ENCODE results near the gene LYZL6.

The LYZL6 gene

DNA sequence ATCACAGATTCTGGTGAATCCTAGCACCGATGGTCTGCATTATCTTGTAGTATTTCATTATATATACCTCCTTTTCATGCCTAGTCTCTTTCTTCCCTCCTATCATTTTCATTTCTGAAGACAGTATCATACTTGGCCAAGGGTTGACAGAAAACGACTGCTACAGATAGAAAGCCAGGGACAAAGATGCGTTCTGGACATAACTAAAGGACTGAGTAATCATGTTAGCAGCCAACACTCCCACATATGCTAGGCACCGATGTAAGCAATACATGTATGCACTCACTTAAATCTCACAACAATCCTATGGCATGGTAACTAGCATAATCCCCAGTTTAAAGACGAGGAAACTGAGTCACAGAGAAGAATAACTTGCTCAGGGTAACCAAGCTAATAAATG is 35.8 kb downstream of the LYZL6 start:
- ChIA-PET POLR2A (no interaction called here), CTCF (no interaction called here)
- DNase-seq (ENCODE audit: low read depth, low spot score) = no peak
- no peak overlapping the region for H3K4me3 ChIP-seq (ENCODE audit: low read depth, low read length)
- TF ChIP-seq CTCF (IDR thresholded peaks at IDR 0.05; ENCODE audit: insufficient read depth, low read length, missing control alignments) = no peak

- no peak for TF ChIP-seq CTCF (IDR thresholded peaks at IDR 0.05; ENCODE audit: insufficient read depth, low read length, missing control alignments)
- CTCF ChIA-PET = no interaction called here
- POLR2A ChIA-PET = no interaction called here
These were observed 36.4 kb downstream of the LYZL6 start for GRCh38 chr17:35906926-35907637.

DNA sequence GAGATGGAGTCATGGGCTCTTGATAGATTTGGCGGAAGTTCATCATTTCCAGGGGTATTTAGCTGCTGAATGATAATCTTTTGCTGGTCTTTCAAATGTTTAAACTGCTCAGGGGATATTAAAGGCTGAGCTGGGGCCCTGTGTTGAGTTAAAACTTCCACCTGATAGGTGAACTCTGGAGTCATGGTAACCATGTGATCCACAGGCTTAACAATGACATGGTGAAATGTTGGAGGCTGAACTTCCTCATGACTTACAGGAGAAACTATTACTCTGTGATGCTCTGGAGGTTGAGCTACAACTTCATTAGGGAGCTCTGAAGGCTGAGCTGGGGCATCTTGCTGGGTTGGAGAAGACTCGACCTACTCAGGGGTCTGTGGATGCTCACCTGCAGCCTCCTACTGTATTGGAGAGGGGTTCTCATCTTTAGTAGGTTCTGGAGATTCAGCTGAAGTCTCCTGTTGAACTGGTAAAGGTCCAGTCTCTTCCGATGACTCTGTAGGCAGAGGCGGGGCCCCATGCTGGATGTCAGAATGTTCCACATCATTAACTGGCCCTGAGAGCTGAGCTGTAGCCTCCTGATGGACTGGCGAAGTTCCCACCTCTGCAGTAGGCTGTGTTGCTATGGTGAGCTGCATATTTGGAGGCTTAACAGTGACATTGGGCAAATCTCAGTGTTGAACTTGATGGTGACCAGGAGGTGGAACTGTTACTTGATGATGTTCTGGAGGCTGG is 37.2 kb downstream of the LYZL6 start:
- no peak for DNase-seq (ENCODE audit: low read depth, low spot score)
- no peak for TF ChIP-seq CTCF (IDR thresholded peaks at IDR 0.05; ENCODE audit: insufficient read depth, low read length, missing control alignments)
- POLR2A ChIA-PET = no interaction called here
- CTCF ChIA-PET = no interaction called here
- H3K4me3 ChIP-seq (ENCODE audit: low read depth, low read length) = no peak overlapping the region

More at GRCh38 chr17:35906926-35907637, 36.4 kb downstream of the LYZL6 start:
- DNase-seq (ENCODE audit: low read depth, low spot score) = no peak
- H3K4me3 ChIP-seq (ENCODE audit: low read depth, low read length) = no peak overlapping the region

GRCh38 chr17:35903451-35903850 is 40.1 kb downstream of the LYZL6 start:
- POLR2A ChIA-PET = no interaction called here
- no peak for TF ChIP-seq CTCF (IDR thresholded peaks at IDR 0.05; ENCODE audit: insufficient read depth, low read length, missing control alignments)
- CTCF ChIA-PET = no interaction called here
- DNase-seq (ENCODE audit: low read depth, low spot score) = no peak
- no peak overlapping the region for H3K4me3 ChIP-seq (ENCODE audit: low read depth, low read length)

- no peak overlapping the region for H3K4me3 ChIP-seq (ENCODE audit: low read depth, low read length)
- DNase-seq (ENCODE audit: low read depth, low spot score) = no peak
- no peak for TF ChIP-seq CTCF (IDR thresholded peaks at IDR 0.05; ENCODE audit: insufficient read depth, low read length, missing control alignments)
- CTCF ChIA-PET = no interaction called here
- POLR2A ChIA-PET = no interaction called here
These were observed 41.8 kb downstream of the LYZL6 start for GRCh38 chr17:35901631-35902175.

GRCh38 chr17:35900708-35901480 is 42.6 kb downstream of the LYZL6 start:
- TF ChIP-seq CTCF (IDR thresholded peaks at IDR 0.05; ENCODE audit: insufficient read depth, low read length, missing control alignments) = no peak
- DNase-seq (ENCODE audit: low read depth, low spot score) = no peak
- CTCF ChIA-PET = no interaction called here
- H3K4me3 ChIP-seq (ENCODE audit: low read depth, low read length) = no peak overlapping the region
- POLR2A ChIA-PET = no interaction called here

All from AG04449 (cell line).